ENCODE results near the gene LAMA4.

Gene LAMA4

GRCh38 chr6:112061605-112062004, 192.8 kb downstream of the LAMA4 start:
- DNase-seq: no peak
